HEK293 (cell line): ENCODE measurements around the gene AGRN.

Experiments used
- ELK4 ChIP-seq: IDR thresholded peaks from 2 replicates; pipeline ENCODE4 v1.6.1; 2011; ENCODE audit warnings: mild to moderate bottlenecking, low read depth, low read length, borderline replicate concordance
- GLI4 ChIP-seq: fragments of 450-650 bp; formaldehyde crosslinking; IDR thresholded peaks from 2 replicates; pipeline ENCODE4 v1.5.1; 2016; ENCODE audit warnings: missing biosample characterization, missing genetic modification characterization
- HOXD13 ChIP-seq: sonication (generic); formaldehyde crosslinking; IDR thresholded peaks from 2 replicates; pipeline ENCODE4 v1.8.0; 2022; ENCODE audit warnings: missing genetic modification reagents, borderline replicate concordance
- INSM2 ChIP-seq: fragments of 450-650 bp; formaldehyde crosslinking; IDR thresholded peaks from 2 replicates; pipeline ENCODE4 v1.5.1; 2016; ENCODE audit warnings: missing biosample characterization, missing genetic modification characterization
- PRDM10 ChIP-seq: fragments of 450-650 bp; formaldehyde crosslinking; IDR thresholded peaks from 2 replicates; pipeline ENCODE4 v1.5.1; 2016; ENCODE audit warnings: missing biosample characterization, missing genetic modification characterization
- PRDM2 ChIP-seq: fragments of 450-650 bp; formaldehyde crosslinking; IDR thresholded peaks from 2 replicates; pipeline ENCODE4 v1.5.1; 2016; ENCODE audit warnings: missing biosample characterization, missing genetic modification characterization, borderline replicate concordance
- REPIN1 ChIP-seq: fragments of 450-650 bp; formaldehyde crosslinking; IDR thresholded peaks from 2 replicates; pipeline ENCODE4 v1.5.1; 2017; ENCODE audit warnings: missing biosample characterization, missing genetic modification characterization, low read depth
- SETDB1 ChIP-seq: IDR thresholded peaks from one replicate; pipeline ENCODE4 v1.6.1; 2017; ENCODE audit warnings: mild to moderate bottlenecking, low read length, moderate library complexity, mixed read lengths; ENCODE audit not compliant: insufficient read length
- SP3 ChIP-seq: fragments of 450-650 bp; formaldehyde crosslinking; IDR thresholded peaks from 2 replicates; pipeline ENCODE4 v1.5.1; 2016; ENCODE audit warnings: missing biosample characterization, missing genetic modification characterization
- TRIM28 ChIP-seq: IDR thresholded peaks from 2 replicates; pipeline ENCODE4 v1.6.1; 2011; ENCODE audit warnings: low read length, control low read depth, borderline replicate concordance
- ZBTB44 ChIP-seq: fragments of 450-650 bp; IDR thresholded peaks from 2 replicates; pipeline ENCODE4 v1.5.1; 2018; ENCODE audit warnings: missing biosample characterization, mild to moderate bottlenecking, missing genetic modification characterization
- ZEB2 ChIP-seq: fragments of 450-650 bp; formaldehyde crosslinking; IDR thresholded peaks from 2 replicates; pipeline ENCODE4 v1.5.1; 2016; ENCODE audit warnings: missing biosample characterization, missing genetic modification characterization
- ZFP3 ChIP-seq: fragments of 450-650 bp; formaldehyde crosslinking; IDR thresholded peaks from 2 replicates; pipeline ENCODE4 v1.5.1; 2016; ENCODE audit warnings: low read depth, missing biosample characterization, missing genetic modification characterization
- ZIC2 ChIP-seq: fragments of 450-650 bp; formaldehyde crosslinking; IDR thresholded peaks from 2 replicates; pipeline ENCODE4 v1.5.1; 2016; ENCODE audit warnings: missing biosample characterization, missing genetic modification characterization
- ZNF184 ChIP-seq: fragments of 450-650 bp; IDR thresholded peaks from 2 replicates; pipeline ENCODE4 v1.5.1; 2018; ENCODE audit warnings: missing biosample characterization, mild to moderate bottlenecking, missing genetic modification characterization
- ZNF23 ChIP-seq: fragments of 450-650 bp; formaldehyde crosslinking; IDR thresholded peaks from 2 replicates; pipeline ENCODE4 v1.5.1; 2016; ENCODE audit warnings: missing biosample characterization, missing genetic modification characterization, borderline replicate concordance
- ZNF248 ChIP-seq: fragments of 450-650 bp; formaldehyde crosslinking; IDR thresholded peaks from 2 replicates; pipeline ENCODE4 v1.5.1; 2017; ENCODE audit warnings: missing biosample characterization, missing genetic modification characterization
- ZNF423 ChIP-seq: fragments of 450-650 bp; formaldehyde crosslinking; IDR thresholded peaks from 2 replicates; pipeline ENCODE4 v1.5.1; 2016; ENCODE audit warnings: missing biosample characterization, missing genetic modification characterization
- ZNF473 ChIP-seq: fragments of 450-650 bp; formaldehyde crosslinking; IDR thresholded peaks from 2 replicates; pipeline ENCODE4 v1.5.1; 2017; ENCODE audit warnings: missing biosample characterization, missing genetic modification characterization
- ZNF580 ChIP-seq: fragments of 450-650 bp; formaldehyde crosslinking; IDR thresholded peaks from 2 replicates; pipeline ENCODE4 v1.5.1; 2016; ENCODE audit warnings: missing biosample characterization, missing genetic modification characterization
- ZNF585B ChIP-seq: fragments of 450-650 bp; formaldehyde crosslinking; IDR thresholded peaks from 2 replicates; pipeline ENCODE4 v1.5.1; 2016; ENCODE audit warnings: missing biosample characterization, missing genetic modification characterization
- ZNF596 ChIP-seq: fragments of 450-650 bp; IDR thresholded peaks from 2 replicates; pipeline ENCODE4 v1.5.0; 2018; ENCODE audit warnings: missing biosample characterization, mild to moderate bottlenecking, missing genetic modification characterization, moderate library complexity
- ZNF660 ChIP-seq: fragments of 450-650 bp; IDR thresholded peaks from 2 replicates; pipeline ENCODE4 v1.5.1; 2018; ENCODE audit warnings: missing biosample characterization, mild to moderate bottlenecking, missing genetic modification characterization
- ZNF664 ChIP-seq: fragments of 450-650 bp; formaldehyde crosslinking; IDR thresholded peaks from 2 replicates; pipeline ENCODE4 v1.5.1; 2016; ENCODE audit warnings: missing biosample characterization, missing genetic modification characterization
- ZNF76 ChIP-seq: fragments of 450-650 bp; formaldehyde crosslinking; IDR thresholded peaks from 2 replicates; pipeline ENCODE4; 2016; ENCODE audit warnings: low read depth, missing biosample characterization, missing genetic modification characterization, borderline replicate concordance

Gene AGRN

GRCh38 chr1:996851-997712 lies 22.8 kb upstream of the AGRN start (continued):
- no peak for TF ChIP-seq SP3 (tag by site-specific recombination)
- TF ChIP-seq GLI4 (tag by site-specific recombination) = peak; percentile 99
- 0 out of 2 replicates have a peak, but pooled peaks have one; percentile 17 for TF ChIP-seq ZBTB44 (tag by site-specific recombination)
- TF ChIP-seq ZNF23 (tag by site-specific recombination) = no peak
- no peak for TF ChIP-seq REPIN1
- peak; percentile 78 for TF ChIP-seq PRDM10
- no peak for TF ChIP-seq ZIC2
- no peak for TF ChIP-seq PRDM2 (tag by site-specific recombination)
- TF ChIP-seq ZNF248 (tag by site-specific recombination) = no peak
- TF ChIP-seq ELK4 = no peak
- TF ChIP-seq INSM2 = no peak
- no peak for TF ChIP-seq SETDB1
- no peak for TF ChIP-seq ZNF184 (tag by site-specific recombination)
- no peak for TF ChIP-seq ZNF664
- no peak for TF ChIP-seq ZFP3
- TF ChIP-seq ZNF596 = no peak
- TF ChIP-seq ZNF585B (tag by site-specific recombination) = no peak
- TF ChIP-seq ZNF580 = no peak
- no peak for TF ChIP-seq ZNF660 (tag by site-specific recombination)
- 0 out of 2 replicates have a peak, but pooled peaks have one; percentile 43 for TF ChIP-seq ZNF423 (tag by site-specific recombination)
- TF ChIP-seq TRIM28 = no peak
- no peak for TF ChIP-seq ZNF473 (tag by site-specific recombination)
- no peak for TF ChIP-seq HOXD13 (CRISPR knock-in tag)
- no peak; the same call in 1 of the 2 replicates for TF ChIP-seq ZEB2 (tag by site-specific recombination)
- 0 out of 2 replicates have a peak, but pooled peaks have one; percentile 13 for TF ChIP-seq ZNF76
